HG03439 (cell line): Measurements from ENCODE around the gene DYNC2H1.
"Not testable (repeated sequence)": the region's sequence is repeated elsewhere in the genome, so short reads cannot be mapped to it uniquely, and the experiment has no call there.

Experiments
- ATAC-seq: cut with Tn5 transposase; IDR thresholded peaks from one replicate; pipeline ENCODE4 v1.9.1; 2021; ENCODE audit warnings: mild to moderate bottlenecking, moderate library complexity; ENCODE audit not compliant: unreplicated experiment

DYNC2H1 gene

GRCh38 chr11:103141986-103142385, 32.8 kb downstream of the DYNC2H1 start:
- ATAC-seq: not testable (repeated sequence)

- ATAC-seq: no peak
These were observed 38.4 kb downstream of the DYNC2H1 start for GRCh38 chr11:103147627-103148026.

- no peak for ATAC-seq
These were observed 48.3 kb downstream of the DYNC2H1 start for GRCh38 chr11:103157542-103157941.

- no peak for ATAC-seq
These were observed 55.0 kb downstream of the DYNC2H1 start for GRCh38 chr11:103164093-103164796.

- ATAC-seq: no peak
These were observed 57.9 kb downstream of the DYNC2H1 start for GRCh38 chr11:103167166-103167565.

- ATAC-seq: no peak
These were observed 61.6 kb downstream of the DYNC2H1 start for GRCh38 chr11:103170865-103171264.

- ATAC-seq: no peak
These were observed 66.4 kb downstream of the DYNC2H1 start for GRCh38 chr11:103175461-103176129.

- ATAC-seq: no peak
These were observed 74.9 kb downstream of the DYNC2H1 start for GRCh38 chr11:103183981-103184611.

GRCh38 chr11:103202048-103202651, 92.9 kb downstream of the DYNC2H1 start:
- ATAC-seq: no peak

GRCh38 chr11:103210543-103210942, 101.3 kb downstream of the DYNC2H1 start:
- no peak for ATAC-seq

GRCh38 chr11:103215812-103216211, 106.6 kb downstream of the DYNC2H1 start:
- ATAC-seq: no peak

GRCh38 chr11:103220133-103220532, 110.9 kb downstream of the DYNC2H1 start:
- no peak for ATAC-seq

- no peak for ATAC-seq
These were observed 113.6 kb downstream of the DYNC2H1 start for GRCh38 chr11:103222806-103223205.

- ATAC-seq: no peak
These were observed 119.6 kb downstream of the DYNC2H1 start for GRCh38 chr11:103228807-103229206.

GRCh38 chr11:103234974-103235373, 125.7 kb downstream of the DYNC2H1 start:
- ATAC-seq: no peak

GRCh38 chr11:103241574-103241973, 132.3 kb downstream of the DYNC2H1 start:
- ATAC-seq: no peak

- no peak for ATAC-seq
These were observed 144.9 kb downstream of the DYNC2H1 start for GRCh38 chr11:103254123-103254522.

- no peak for ATAC-seq
These were observed 148.1 kb downstream of the DYNC2H1 start for GRCh38 chr11:103257360-103257759.

- ATAC-seq: no peak
These were observed 157.1 kb downstream of the DYNC2H1 start for GRCh38 chr11:103266167-103266831.

- no peak for ATAC-seq
These were observed 163.7 kb downstream of the DYNC2H1 start for GRCh38 chr11:103272876-103273275.

- no peak for ATAC-seq
These were observed 164.8 kb downstream of the DYNC2H1 start for GRCh38 chr11:103274025-103274424.
